ENCODE data around the gene KPNB1. TPM values are rescaled to one million over a fixed set of nuclear protein-coding genes. Genes with fewer than 3 reads are reported as not detected.

KPNB1 gene
- total and polyA plus RNA-seq, 2 of the 4 experiments (the other 2 are of a cell fraction): 206 to 1,082 TPM

DNA sequence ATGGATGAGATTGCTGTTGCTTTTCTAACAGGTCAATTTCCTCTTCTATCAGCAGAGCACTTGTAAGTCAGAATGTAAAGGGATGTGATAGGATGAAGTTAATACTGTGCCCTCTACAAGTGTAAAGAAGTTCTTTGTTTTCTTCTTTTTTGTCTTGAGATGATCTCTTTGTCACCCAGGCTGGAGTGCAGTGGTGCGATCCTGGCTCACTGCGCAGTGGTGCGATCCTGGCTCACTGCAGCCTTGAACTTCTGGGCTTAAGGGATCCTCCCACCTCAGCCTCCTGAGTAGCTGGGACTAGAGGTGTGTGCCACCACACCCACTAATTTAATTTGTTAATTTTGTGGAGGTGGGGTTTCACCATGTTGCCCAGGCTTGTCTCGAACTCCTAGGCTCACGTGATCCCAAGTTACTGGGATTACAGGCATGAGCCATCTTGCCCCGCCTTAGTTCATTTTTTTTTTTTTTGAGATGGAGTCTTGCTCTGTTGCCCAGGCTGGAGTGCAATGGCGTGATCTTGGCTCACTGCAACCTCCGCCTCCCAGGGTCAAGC, 21.6 kb upstream of the KPNB1 start:
- Histone ChIP-seq H3K9ac (ENCODE audit: low read depth, low read length) (no peak overlapping the region), H3K4ac (ENCODE audit: low read depth, low read length) (no peak overlapping the region), H3K14ac (replicated peaks; ENCODE audit: low read depth, low read length) (no peak overlapping the region), H3K23ac (ENCODE audit: low read depth, low read length) (no peak overlapping the region; the same call in 1 of the 2 replicates), H3K56ac (ENCODE audit: extremely low read depth, insufficient read depth, low read length) (no peak overlapping the region), H3K9me3 (ENCODE audit: control insufficient read depth, insufficient read depth, low read length) (no peaks in the 10 kb centered on the region), H2AK5ac (ENCODE audit: low read depth, low read length) (no peak overlapping the region), H3K36me3 (ENCODE audit: control insufficient read depth, insufficient read depth, low read length) (peaks cover 4% of the 10 kb centered on the region), H2BK120ac (ENCODE audit: low read depth, low read length) (no peak overlapping the region), H2BK5ac (ENCODE audit: low read depth, low read length, poor library complexity, severe bottlenecking) (no peak overlapping the region), H3K4me3 (ENCODE audit: insufficient read depth, low read depth, low read length) (no peak overlapping the region), H3K4me1 (ENCODE audit: control insufficient read depth, insufficient read depth, low read length) (peaks cover 2% of the 10 kb centered on the region; the same call in 1 of the 2 replicates), H3K9me1 (ENCODE audit: insufficient read depth, low read length) (0 out of 2 replicates have a peak, but pooled peaks cover 3% of the 10 kb centered on the region), H3K18ac (ENCODE audit: low read depth, low read length) (no peak overlapping the region), H3K79me1 (ENCODE audit: low read depth in 1 of 2, low read length in 2 of 2) (peaks cover 4 to 7% of the 10 kb centered on the region in 2 experiments; a peak in 3 of 4 replicates), H2AK9ac (replicated peaks; ENCODE audit: low read depth, low read length, poor library complexity) (no peak overlapping the region), H2BK15ac (ENCODE audit: low read depth, low read length) (no peak overlapping the region), H3K27ac (ENCODE audit: insufficient read depth, low read length) (no peak overlapping the region), H2AFZ (replicated peaks; ENCODE audit: low read length, poor library complexity) (no peak overlapping the region), H3K4me2 (ENCODE audit: low read depth, low read length) (no peak overlapping the region), H2BK20ac (ENCODE audit: low read depth, low read length) (no peak overlapping the region), H4K91ac (ENCODE audit: insufficient read depth, low read depth, low read length) (no peak overlapping the region), H4K5ac (ENCODE audit: low read depth, low read length) (no peak overlapping the region), H4K20me1 (ENCODE audit: insufficient read depth, low read length) (no peaks in the 10 kb centered on the region), H3K27me3 (ENCODE audit: control insufficient read depth, insufficient read depth, low read length) (no peaks in the 10 kb centered on the region), H4K8ac (ENCODE audit: low read depth in 2 of 2, low read length in 2 of 2) (no peak overlapping the region)
- POLR2A ChIA-PET (ENCODE audit: unreplicated experiment): no interaction called here
- dilution Hi-C loops (cut with HindIII; ENCODE audit: low sequenced_read_pairs, unreplicated experiment): no loop called here
- TF ChIP-seq, protein P1, sequence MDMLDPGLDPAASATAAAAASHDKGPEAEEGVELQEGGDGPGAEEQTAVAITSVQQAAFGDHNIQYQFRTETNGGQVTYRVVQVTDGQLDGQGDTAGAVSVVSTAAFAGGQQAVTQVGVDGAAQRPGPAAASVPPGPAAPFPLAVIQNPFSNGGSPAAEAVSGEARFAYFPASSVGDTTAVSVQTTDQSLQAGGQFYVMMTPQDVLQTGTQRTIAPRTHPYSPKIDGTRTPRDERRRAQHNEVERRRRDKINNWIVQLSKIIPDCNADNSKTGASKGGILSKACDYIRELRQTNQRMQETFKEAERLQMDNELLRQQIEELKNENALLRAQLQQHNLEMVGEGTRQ (IDR thresholded peaks at IDR 0.05; ENCODE audit: low read depth, low read length): no peak
- TF ChIP-seq MAZ (IDR thresholded peaks at IDR 0.05; ENCODE audit: borderline replicate concordance, low read depth, low read length) (no peak), CHD1 (IDR thresholded peaks at IDR 0.05; ENCODE audit: low read depth, low read length) (no peak), FOS (IDR thresholded peaks at IDR 0.05; ENCODE audit: low read depth, low read length) (no peak), MXI1 (IDR thresholded peaks at IDR 0.05; ENCODE audit: borderline replicate concordance, low read depth, low read length) (no peak), RAD21 (IDR thresholded peaks at IDR 0.05; ENCODE audit: low read length) (no peak)
- no peak for ATAC-seq (ENCODE audit: low read depth)
- in situ Hi-C loops (cut with MboI; ENCODE audit: low sequenced_read_pairs): no loop called here
- DNase-seq: no peak
- intact Hi-C loops (cut with micrococcal nuclease): no loop called here
- no CpG with 5 or more reads among the region's 8 CpGs for WGBS, 2 experiments (ENCODE audit: extremely low coverage in 2 of 2, insufficient read length in 1 of 2)
- CTCF ChIA-PET: no interaction called here
- no TSS peak for BruUV-seq (replicated peaks)

All from IMR-90 (cell line).